ENCODE results near the gene DDX18.
"Not testable (repeated sequence)": the region's sequence is repeated elsewhere in the genome, so short reads cannot be mapped to it uniquely, and the experiment has no call there.

Gene DDX18

GRCh38 chr2:117814417-117815264, at the start of gene DDX18:
DDX18 (plus strand) TSS chr2:117814691; CDS start chr2:117814778, 87 bp downstream.
- peak within 1 kb of the TSS; percentile 68 to 97 (median 87) for H3K4me3 ChIP-seq
- H3K27ac ChIP-seq, result peak within 1 kb of the TSS; percentile 67 to 96 (median 88)

- Histone ChIP-seq H3K27ac (no peak overlapping the region), H3K4me3 (no peak overlapping the region)
These were observed 43.8 kb upstream of the DDX18 start for GRCh38 chr2:117770730-117771129.

DNA sequence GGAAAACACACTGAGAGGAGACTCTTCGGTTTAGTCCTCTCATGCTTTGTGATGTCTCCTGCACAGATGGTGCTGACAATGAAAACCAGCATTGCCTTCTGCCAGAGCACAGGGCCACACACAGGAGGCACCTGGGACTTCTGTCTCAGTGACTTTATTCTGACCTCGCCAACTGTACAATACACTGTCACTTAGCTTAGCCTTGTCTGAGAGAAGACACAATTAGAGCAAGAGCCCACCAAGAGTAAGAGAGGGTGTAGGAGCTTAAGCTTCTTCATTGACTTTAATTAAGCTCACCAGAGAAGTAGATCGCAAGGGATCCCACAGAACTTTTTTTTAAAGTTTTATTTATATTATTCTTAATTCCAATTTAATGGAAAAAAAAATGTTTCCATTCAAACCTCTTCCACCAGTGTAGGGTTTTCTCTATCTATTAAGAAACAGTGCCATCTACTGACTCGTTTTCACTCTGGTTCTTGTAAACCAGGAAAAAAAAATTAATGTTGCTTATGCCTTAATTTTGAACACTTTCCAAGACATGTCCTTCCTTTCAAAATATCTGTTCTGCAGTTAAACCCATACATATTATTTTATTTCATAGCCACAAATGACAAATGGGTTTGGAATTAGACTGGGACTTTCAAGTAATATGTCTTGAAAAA, 42.4 kb upstream of the DDX18 start:
- Histone ChIP-seq H3K4me3 (no peak overlapping the region), H3K27ac (no peak overlapping the region)

DNA sequence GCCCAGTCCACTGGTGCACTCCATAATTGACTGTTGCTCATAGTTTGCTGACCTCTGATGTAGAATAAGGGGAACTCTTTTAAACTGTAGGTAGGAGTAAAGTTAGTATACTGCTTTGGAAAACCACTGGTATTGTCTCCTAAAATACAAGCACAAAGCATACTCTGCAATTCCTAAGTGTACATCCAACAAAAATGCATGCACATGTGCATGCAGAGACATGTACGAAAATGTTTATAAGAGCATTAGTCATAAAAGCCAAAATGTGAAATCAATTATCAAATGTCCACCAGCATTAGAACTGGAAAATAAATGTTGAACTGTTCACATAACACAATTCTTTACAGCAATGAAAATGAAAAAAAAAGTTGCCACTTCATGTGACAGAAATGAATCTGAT, 39.8 kb upstream of the DDX18 start:
- H3K4me3 ChIP-seq, result no peak overlapping the region
- no peak overlapping the region for H3K27ac ChIP-seq

GRCh38 chr2:117775703-117776219, 38.7 kb upstream of the DDX18 start:
- Histone ChIP-seq H3K27ac (no peak overlapping the region), H3K4me3 (no peak overlapping the region)

GRCh38 chr2:117776888-117777287, 37.6 kb upstream of the DDX18 start:
- Histone ChIP-seq H3K27ac (no peak overlapping the region), H3K4me3 (no peak overlapping the region)

GRCh38 chr2:117785740-117786139, 28.8 kb upstream of the DDX18 start:
- Histone ChIP-seq H3K27ac (no peak overlapping the region), H3K4me3 (no peak overlapping the region)

DNA sequence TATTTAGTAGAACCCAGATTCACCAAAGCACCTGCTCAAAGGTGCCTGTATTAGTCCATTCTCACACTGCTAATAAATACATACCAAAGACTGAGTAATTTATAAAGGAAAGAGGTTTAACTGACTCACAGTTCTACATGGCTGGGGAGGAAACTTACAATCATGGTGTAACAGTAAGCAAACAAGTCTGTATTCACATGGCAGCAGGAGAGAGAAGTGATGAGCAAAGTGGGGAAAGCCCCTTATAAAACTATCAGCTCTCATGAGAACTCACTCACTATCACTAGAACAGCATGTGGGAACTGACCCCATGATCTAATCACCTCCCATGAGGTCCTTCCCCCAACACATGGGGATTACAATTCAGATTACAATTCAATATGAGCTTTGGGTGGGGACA, 28.0 kb upstream of the DDX18 start:
- H3K4me3 ChIP-seq, result no peak overlapping the region
- no peak overlapping the region for H3K27ac ChIP-seq

GRCh38 chr2:117789505-117789904, 25.0 kb upstream of the DDX18 start:
- no peak overlapping the region for H3K4me3 ChIP-seq
- H3K27ac ChIP-seq, result no peak overlapping the region

GRCh38 chr2:117794668-117795067, 19.8 kb upstream of the DDX18 start:
- Histone ChIP-seq H3K27ac (no peak overlapping the region), H3K4me3 (no peak overlapping the region)

DNA sequence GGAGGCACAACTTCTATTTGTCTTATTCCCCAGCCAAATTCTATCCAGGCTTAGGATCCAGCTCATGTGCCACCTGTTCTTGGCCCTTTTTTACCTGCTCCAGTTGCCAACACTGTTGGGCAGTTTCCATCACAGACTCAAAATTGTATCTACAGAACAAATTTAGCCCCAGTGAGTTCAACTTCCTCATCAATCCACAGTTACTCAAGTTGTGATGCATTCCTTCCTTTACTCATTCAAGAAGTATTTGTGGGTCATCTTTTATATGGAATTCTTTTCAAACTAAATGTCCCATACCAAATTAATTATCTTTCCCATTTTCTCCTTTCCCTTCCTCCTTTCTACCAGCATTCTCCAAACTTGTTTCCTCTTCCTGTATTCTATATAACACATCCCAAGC, 12.7 kb upstream of the DDX18 start:
- Histone ChIP-seq H3K4me3 (no peak overlapping the region), H3K27ac (no peak overlapping the region)

DNA sequence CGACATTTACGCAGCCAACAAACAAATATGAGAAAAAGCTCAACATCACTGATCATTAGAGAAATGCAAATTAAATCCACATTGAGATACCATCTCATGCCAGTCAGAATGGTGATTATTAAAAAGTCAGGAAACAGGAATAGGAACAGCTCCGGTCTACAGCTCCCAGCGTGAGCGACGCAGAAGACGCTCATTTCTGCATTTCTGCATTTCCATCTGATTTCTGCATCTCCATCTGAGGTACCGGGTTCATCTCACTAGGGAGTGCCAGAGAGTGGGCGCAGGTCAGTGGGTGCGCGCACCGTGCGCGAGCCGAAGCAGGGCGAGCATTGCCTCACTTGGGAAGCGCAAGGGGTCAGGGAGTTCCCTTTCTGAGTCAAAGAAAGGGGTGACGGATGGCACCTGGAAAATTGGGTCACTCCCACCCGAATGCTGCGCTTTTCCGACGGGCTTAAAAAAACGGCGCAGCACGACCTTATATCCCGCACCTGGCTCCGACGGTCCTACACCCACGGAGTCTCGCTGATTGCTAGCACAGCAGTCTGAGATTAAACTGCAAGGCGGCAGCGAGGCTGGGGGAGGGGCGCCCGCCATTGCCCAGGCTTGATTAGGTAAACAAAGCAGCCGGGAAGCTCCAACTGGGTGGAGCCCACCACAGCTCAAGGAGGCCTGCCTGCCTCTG, 10.7 kb upstream of the DDX18 start:
- H3K27ac ChIP-seq, result not testable (repeated sequence)
- H3K4me3 ChIP-seq, result peak overlapping the region in 2 of 7 experiments; percentile 11 to 17

GRCh38 chr2:117812443-117812842, 2.0 kb upstream of the DDX18 start:
- no peak overlapping the region for H3K27ac ChIP-seq
- no peak overlapping the region for H3K4me3 ChIP-seq

- peak overlapping the region in 5 of 21 experiments; percentile 83 to 95 (median 88) for H3K27ac ChIP-seq
- H3K4me3 ChIP-seq, result peak overlapping the region in 2 of 7 experiments; percentile 86 to 93
These were observed 1.5 kb downstream of the DDX18 start for GRCh38 chr2:117815946-117816345.

DNA sequence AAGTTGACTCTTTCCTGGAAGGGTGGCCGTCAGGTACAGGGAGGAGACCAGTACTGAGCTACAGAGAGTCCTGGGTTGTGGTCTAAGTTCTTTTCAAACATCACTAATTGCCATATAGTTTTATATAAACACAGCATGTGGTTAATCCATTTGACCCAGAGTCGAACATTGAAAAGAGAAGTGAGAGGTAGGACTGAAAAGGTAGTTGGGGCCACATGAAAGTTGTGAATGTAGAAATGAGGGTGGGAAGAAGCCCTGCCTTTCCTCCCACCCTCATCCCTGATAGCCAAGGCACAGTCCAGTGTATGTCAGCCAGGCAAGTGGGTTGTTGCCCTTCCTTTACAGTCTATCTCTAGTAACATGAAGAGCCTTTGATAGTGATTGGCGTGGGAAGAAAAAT, 4.4 kb downstream of the DDX18 start:
- no peak overlapping the region for H3K4me3 ChIP-seq
- H3K27ac ChIP-seq, result no peak overlapping the region

GRCh38 chr2:117820444-117820843, 6.0 kb downstream of the DDX18 start:
- Histone ChIP-seq H3K4me3 (no peak overlapping the region), H3K27ac (no peak overlapping the region)

- no peak overlapping the region for H3K4me3 ChIP-seq
- no peak overlapping the region for H3K27ac ChIP-seq
These were observed 10.9 kb downstream of the DDX18 start for GRCh38 chr2:117825437-117825836.

DNA sequence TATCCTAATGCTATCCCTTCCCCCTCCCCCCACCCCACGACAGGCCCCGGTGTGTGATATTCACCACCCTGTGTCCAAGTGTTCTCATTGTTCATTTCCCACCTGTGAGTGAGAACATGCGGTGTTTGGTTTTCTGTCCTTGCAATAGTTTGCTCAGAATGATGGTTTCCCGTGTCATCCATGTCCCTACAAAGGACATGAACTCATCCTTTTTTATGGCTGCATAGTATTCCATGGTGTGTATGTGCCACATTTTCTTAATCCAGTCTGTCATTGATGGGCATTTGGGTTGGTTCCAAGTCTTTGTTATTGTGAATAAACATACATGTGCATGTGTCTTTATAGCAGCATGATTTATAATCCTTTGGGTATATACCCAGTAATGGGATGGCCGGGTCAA, 13.0 kb downstream of the DDX18 start:
- not testable (repeated sequence) for H3K27ac ChIP-seq, H3K4me3 ChIP-seq

DNA sequence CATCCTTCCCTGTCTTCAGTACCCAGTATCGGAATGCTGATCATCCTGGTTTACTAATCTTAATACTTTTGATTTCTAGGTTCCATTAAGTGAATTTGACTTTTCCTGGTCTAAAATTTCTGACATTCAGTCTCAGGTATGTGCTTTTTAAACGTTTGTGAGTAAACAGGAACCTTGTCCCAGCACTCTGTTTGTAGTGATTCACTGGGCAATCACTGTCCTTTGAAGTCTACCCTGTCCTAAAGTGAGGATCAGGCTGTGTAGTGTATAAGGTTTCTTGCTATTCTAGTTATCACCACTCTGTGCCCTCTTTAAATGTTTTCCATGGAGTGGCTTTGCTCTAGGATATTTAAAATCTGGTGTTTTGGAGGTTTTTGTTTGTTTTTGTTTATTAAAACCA, 14.4 kb downstream of the DDX18 start:
- Histone ChIP-seq H3K27ac (no peak overlapping the region), H3K4me3 (no peak overlapping the region)

GRCh38 chr2:117832332-117832731, 17.8 kb downstream of the DDX18 start:
- H3K27ac ChIP-seq, result no peak overlapping the region
- H3K4me3 ChIP-seq, result no peak overlapping the region
